K562 (cell line): ENCODE measurements around the gene NFXL1. TPM values are rescaled to one million over a fixed set of nuclear protein-coding genes. Genes with fewer than 3 reads are reported as not detected.

ENCODE experiments used
- ARID1B ChIP-seq: fragments of 450-650 bp; IDR thresholded peaks from 2 replicates; pipeline ENCODE4 v1.6.1; 2016; ENCODE audit warnings: antibody characterized with exemption, mild to moderate bottlenecking, inconsistent platforms
- BACH1 ChIP-seq: fragments of 200-800 bp; sonication (Bioruptor generic); IDR thresholded peaks from 2 replicates; pipeline ENCODE4 v1.6.1; 2016; ENCODE audit warnings: missing genetic modification characterization, missing compliant biosample characterization
- ELF1 ChIP-seq: fragments of 200-800 bp; sonication (Bioruptor generic); IDR thresholded peaks from 2 replicates; pipeline ENCODE4 v1.6.1; 2016; ENCODE audit warnings: missing genetic modification characterization, missing compliant biosample characterization
- FOXJ3 ChIP-seq: sonication (generic); formaldehyde crosslinking; IDR thresholded peaks from 2 replicates; pipeline ENCODE4 v1.4.0; 2020; ENCODE audit warnings: mild to moderate bottlenecking, missing genetic modification reagents
- JUND ChIP-seq, 2 experiments: IDR thresholded peaks; 2 replicates in 1 of 2; 3 replicates in 1 of 2; pipeline ENCODE4 v1.6.1; 2011; ENCODE audit warnings: borderline replicate concordance in 2 of 2, low read depth in 2 of 2, low read length in 2 of 2, improper control_type of control experiment in 1 of 2, missing biosample characterization in 1 of 2, missing genetic modification characterization in 1 of 2, missing genetic modification reagents in 1 of 2
- MCM3 ChIP-seq: fragments of 450-650 bp; IDR thresholded peaks from 2 replicates; pipeline ENCODE4 v1.6.1; 2016
- NBN ChIP-seq: fragments of 450-650 bp; IDR thresholded peaks from 2 replicates; pipeline ENCODE4 v1.6.1; 2016; ENCODE audit warnings: low read depth, mild to moderate bottlenecking
- NFYB ChIP-seq: IDR thresholded peaks from 2 replicates; pipeline ENCODE4 v1.6.1; 2011; ENCODE audit warnings: mild to moderate bottlenecking, moderate library complexity; ENCODE audit not compliant: insufficient read length; ENCODE audit errors: extremely low read depth
- NONO ChIP-seq, 2 experiments: fragments of 200-400 bp in 1 of 2; fragments of 450-650 bp in 1 of 2; formaldehyde crosslinking in 1 of 2; IDR thresholded peaks; 2 replicates each; pipeline ENCODE4 v1.6.1; 2017; ENCODE audit warnings: low read depth in 2 of 2, mild to moderate bottlenecking in 2 of 2, moderate library complexity in 2 of 2, low read length in 1 of 2
- POLR2AphosphoS2 ChIP-seq: IDR thresholded peaks from 2 replicates; pipeline ENCODE4 v1.6.1; 2012; ENCODE audit warnings: low read length, improper control_type of control experiment
- PRDM10 ChIP-seq: fragments of 450-650 bp; IDR thresholded peaks from 2 replicates; pipeline ENCODE4 v1.6.1; 2018; ENCODE audit not compliant: partially characterized antibody
- RFX5 ChIP-seq: IDR thresholded peaks from 2 replicates; pipeline ENCODE4 v1.6.1; 2011; ENCODE audit warnings: low read depth, mild to moderate bottlenecking, improper control_type of control experiment, low read length
- SAFB2 ChIP-seq: fragments of 200-400 bp; formaldehyde crosslinking; IDR thresholded peaks from 2 replicates; pipeline ENCODE4 v1.6.1; 2018; ENCODE audit warnings: borderline replicate concordance, low read length, low read depth, moderate library complexity; ENCODE audit not compliant: severe bottlenecking
- SMARCA4 ChIP-seq: fragments of 450-650 bp; IDR thresholded peaks from 2 replicates; pipeline ENCODE4 v1.6.1; 2016
- STAT6 ChIP-seq: sonication (generic); formaldehyde crosslinking; IDR thresholded peaks from 2 replicates; pipeline ENCODE4 v1.8.1; 2023; ENCODE audit warnings: mild to moderate bottlenecking, missing genetic modification reagents
- TCF7L2 ChIP-seq: fragments of 150-350 bp; IDR thresholded peaks from 2 replicates; pipeline ENCODE4 v1.6.1; 2016; ENCODE audit warnings: low read depth, mild to moderate bottlenecking, low read length, moderate library complexity
- USF1 ChIP-seq: sonication (generic); formaldehyde crosslinking; IDR thresholded peaks from 2 replicates; pipeline ENCODE4 v1.9.0; 2022; ENCODE audit warnings: mild to moderate bottlenecking, missing genetic modification reagents
- ZNF263 ChIP-seq: sonication (generic); formaldehyde crosslinking; IDR thresholded peaks from 2 replicates; pipeline ENCODE4 v1.8.0; 2022; ENCODE audit warnings: mild to moderate bottlenecking, missing genetic modification reagents, borderline replicate concordance
- ZNF395 ChIP-seq: fragments of 200-800 bp; sonication (Bioruptor generic); IDR thresholded peaks from 2 replicates; pipeline ENCODE4 v1.6.1; 2017; ENCODE audit warnings: missing genetic modification characterization, missing compliant biosample characterization
- polyA plus RNA-seq, 8 experiments: library from polyadenylated mRNA; depleted of rRNA in 4 of 8; stranded (reverse) in 5 of 8; unstranded in 3 of 8; fragments of >200 nt; fragmentation: Nextera tagmentation in 2 of 8; fragmentation: Illumina TruSeq in 1 of 8; extraction: Ambion mirVana in 2 of 8; extraction: Trizol in 1 of 8; gene quantifications; 2 replicates each; pipeline versions ENCODE4 v1.2.1 to v1.2.3, GENCODE V29; 2011 to 2014; ENCODE audit warnings: inconsistent platforms in 1 of 8, missing spikeins in 1 of 8
- total RNA-seq, 7 experiments: library from RNA; depleted of rRNA in 6 of 7; stranded (reverse); fragments of >200 nt in 6 of 7; fragmentation: Illumina TruSeq in 2 of 7; extraction: Trizol in 2 of 7; gene quantifications; 2 replicates each; pipeline versions ENCODE4 v1.2.1 to v1.2.3, GENCODE V29; 2011 to 2021; ENCODE audit warnings: low replicate concordance in 1 of 7

Gene NFXL1
- total and polyA plus RNA-seq, 9 of the 15 experiments (the other 6 are each of a cell fraction or from before 2014, with no cell fraction given), result 7.5 to 27.0 (median 10.6) TPM

- no peak for TF ChIP-seq ZNF263
- TF ChIP-seq POLR2AphosphoS2, result no peak
- TF ChIP-seq ARID1B, result no peak
- no peak for TF ChIP-seq FOXJ3 (CRISPR knock-in tag)
- TF ChIP-seq NBN, result 0 out of 2 replicates have a peak, but pooled peaks have one; percentile 30
- TF ChIP-seq USF1 (CRISPR knock-in tag), result peak; percentile 63; the same call in 1 of the 2 replicates
- TF ChIP-seq NFYB, result no peak
- peak; percentile 98 for TF ChIP-seq PRDM10
- TF ChIP-seq NONO (IDR thresholded peaks at IDR 0.05; ENCODE audit: low read depth in 2 of 2, low read length in 1 of 2), result peak in 1 of 2 experiments; percentile 65; a peak in 1 of 4 replicates
- no peak for TF ChIP-seq BACH1
- TF ChIP-seq TCF7L2, result peak; percentile 48; the same call in 1 of the 2 replicates
- peak; percentile 89; the same call in 1 of the 2 replicates for TF ChIP-seq ZNF395
- peak; percentile 42 for TF ChIP-seq JUND (IDR thresholded peaks at IDR 0.05; ENCODE audit: borderline replicate concordance, low read depth, low read length)
- TF ChIP-seq JUND (tag; IDR thresholded peaks at IDR 0.05; ENCODE audit: borderline replicate concordance, low read depth, low read length), result peak; percentile 21; the same call in 1 of the 3 replicates
- no peak for TF ChIP-seq STAT6 (CRISPR knock-in tag)
- TF ChIP-seq SMARCA4, result no peak
- TF ChIP-seq SAFB2, result no peak
- TF ChIP-seq ELF1 (tag), result peak; percentile 88
- TF ChIP-seq MCM3, result no peak
- no peak for TF ChIP-seq RFX5
Measured at GRCh38 chr4:47914220-47914925, at the start of gene NFXL1 (continued).
